NT2/D1 (cell line): ENCODE results near the gene CARMIL1.

Source experiments
- DNase-seq: peaks from one replicate; pipeline ENCODE4 v3.0.0-alpha.2; 2011; ENCODE audit warnings: low read depth, low spot score
- H3K27me3 ChIP-seq: 2 replicates; pipeline ENCODE4 v1.6.0; 2011; ENCODE audit warnings: mild to moderate bottlenecking; ENCODE audit not compliant: insufficient read length, insufficient read depth
- H3K36me3 ChIP-seq: 2 replicates; pipeline ENCODE4 v1.6.1; 2011; ENCODE audit warnings: mild to moderate bottlenecking, low read length, mixed read lengths; ENCODE audit not compliant: insufficient read depth, insufficient read length
- H3K4me1 ChIP-seq: 2 replicates; pipeline ENCODE4 v1.5.1; 2011; ENCODE audit not compliant: insufficient read depth, insufficient read length
- H3K4me3 ChIP-seq: 2 replicates; pipeline ENCODE4 v1.5.1; 2011; ENCODE audit warnings: low read depth; ENCODE audit not compliant: insufficient read length
- H3K9ac ChIP-seq: 2 replicates; pipeline ENCODE4 v1.6.0; 2011; ENCODE audit warnings: low read depth; ENCODE audit not compliant: insufficient read length
- H3K9me3 ChIP-seq: 2 replicates; pipeline ENCODE4 v1.5.1; 2011; ENCODE audit warnings: mild to moderate bottlenecking, low read length; ENCODE audit not compliant: insufficient read depth
- SUZ12 ChIP-seq: IDR thresholded peaks from 2 replicates; pipeline ENCODE4 v1.6.1; 2011; ENCODE audit not compliant: insufficient read length, insufficient read depth; ENCODE audit errors: extremely low read depth
- YY1 ChIP-seq: IDR thresholded peaks from 2 replicates; pipeline ENCODE4 v1.6.1; 2011; ENCODE audit not compliant: insufficient read length, insufficient read depth
- ZNF274 ChIP-seq: IDR thresholded peaks from 2 replicates; pipeline ENCODE4 v1.6.1; 2011; ENCODE audit warnings: mild to moderate bottlenecking, low read depth, low read length

CARMIL1 gene

GRCh38 chr6:25499615-25500235 is 220.6 kb downstream of the CARMIL1 start:
- H3K9me3 ChIP-seq, result no peaks in the 10 kb centered on the region
- H3K9ac ChIP-seq, result no peak overlapping the region
- no peak overlapping the region for H3K4me3 ChIP-seq
- H3K27me3 ChIP-seq, result no peaks in the 10 kb centered on the region
- no peak for TF ChIP-seq ZNF274
- no peak for TF ChIP-seq YY1
- TF ChIP-seq SUZ12, result no peak
- DNase-seq, result no peak
- no peaks in the 10 kb centered on the region for H3K4me1 ChIP-seq
- H3K36me3 ChIP-seq, result no peaks in the 10 kb centered on the region

- Histone ChIP-seq H3K27me3 (no peaks in the 10 kb centered on the region), H3K9ac (no peak overlapping the region), H3K4me3 (no peak overlapping the region), H3K36me3 (no peaks in the 10 kb centered on the region), H3K9me3 (no peaks in the 10 kb centered on the region), H3K4me1 (no peaks in the 10 kb centered on the region)
- no peak for DNase-seq
- no peak for TF ChIP-seq SUZ12
- no peak for TF ChIP-seq ZNF274
- no peak for TF ChIP-seq YY1
These were observed 224.5 kb downstream of the CARMIL1 start for GRCh38 chr6:25503686-25504085.

GRCh38 chr6:25504661-25505060 is 225.5 kb downstream of the CARMIL1 start:
- Histone ChIP-seq H3K9ac (no peak overlapping the region), H3K9me3 (no peaks in the 10 kb centered on the region), H3K27me3 (no peaks in the 10 kb centered on the region), H3K4me1 (no peaks in the 10 kb centered on the region), H3K4me3 (no peak overlapping the region), H3K36me3 (no peaks in the 10 kb centered on the region)
- no peak for TF ChIP-seq ZNF274
- no peak for TF ChIP-seq SUZ12
- no peak for TF ChIP-seq YY1
- no peak for DNase-seq

GRCh38 chr6:25506020-25506419 is 226.8 kb downstream of the CARMIL1 start:
- H3K9me3 ChIP-seq, result no peaks in the 10 kb centered on the region

GRCh38 chr6:25508051-25508450 is 228.9 kb downstream of the CARMIL1 start:
- Histone ChIP-seq H3K9ac (no peak overlapping the region), H3K4me1 (no peaks in the 10 kb centered on the region), H3K4me3 (no peak overlapping the region), H3K9me3 (no peaks in the 10 kb centered on the region), H3K36me3 (no peaks in the 10 kb centered on the region), H3K27me3 (no peaks in the 10 kb centered on the region)
- no peak for TF ChIP-seq SUZ12
- TF ChIP-seq YY1, result no peak
- no peak for DNase-seq

More at GRCh38 chr6:25506020-25506419, 226.8 kb downstream of the CARMIL1 start:
- no peaks in the 10 kb centered on the region for H3K27me3 ChIP-seq
- no peak for DNase-seq
- no peaks in the 10 kb centered on the region for H3K36me3 ChIP-seq
- H3K9ac ChIP-seq, result no peak overlapping the region
- no peaks in the 10 kb centered on the region for H3K4me1 ChIP-seq
- TF ChIP-seq YY1 (no peak), ZNF274 (no peak), SUZ12 (no peak)
- no peak overlapping the region for H3K4me3 ChIP-seq

GRCh38 chr6:25511376-25511775 is 232.2 kb downstream of the CARMIL1 start:
- no peak for DNase-seq
- Histone ChIP-seq H3K4me3 (no peak overlapping the region), H3K9ac (no peak overlapping the region), H3K36me3 (no peaks in the 10 kb centered on the region), H3K4me1 (no peaks in the 10 kb centered on the region), H3K27me3 (no peaks in the 10 kb centered on the region), H3K9me3 (no peaks in the 10 kb centered on the region)
- TF ChIP-seq ZNF274, result no peak
- no peak for TF ChIP-seq YY1
- no peak for TF ChIP-seq SUZ12

GRCh38 chr6:25512560-25512959 is 233.4 kb downstream of the CARMIL1 start:
- no peak for TF ChIP-seq YY1
- no peak for TF ChIP-seq SUZ12
- TF ChIP-seq ZNF274, result no peak
- Histone ChIP-seq H3K4me1 (no peaks in the 10 kb centered on the region), H3K4me3 (no peak overlapping the region), H3K9ac (no peak overlapping the region), H3K9me3 (no peaks in the 10 kb centered on the region), H3K36me3 (no peaks in the 10 kb centered on the region), H3K27me3 (no peaks in the 10 kb centered on the region)
- no peak for DNase-seq
